GM12891 (cell line): Measurements from ENCODE around the gene SASH1.

Source experiments
- PAX5 ChIP-seq: IDR thresholded peaks from 2 replicates; pipeline ENCODE4 v1.6.1; 2011; ENCODE audit warnings: low read length, moderate library complexity, mild to moderate bottlenecking; ENCODE audit not compliant: insufficient read depth, severe bottlenecking
- POLR2A ChIP-seq: IDR thresholded peaks from 2 replicates; pipeline ENCODE4 v1.6.1; 2011; ENCODE audit warnings: low read depth, low read length, control low read depth
- POLR2AphosphoS5 ChIP-seq: IDR thresholded peaks from 2 replicates; pipeline ENCODE4 v1.6.1; 2011; ENCODE audit warnings: low read depth, low read length, control low read depth
- SPI1 ChIP-seq: IDR thresholded peaks from 2 replicates; pipeline ENCODE4 v1.6.1; 2011; ENCODE audit warnings: low read depth, low read length, control low read depth
- TAF1 ChIP-seq: IDR thresholded peaks from 2 replicates; pipeline ENCODE4 v1.6.1; 2011; ENCODE audit warnings: low read depth, low read length, control low read depth

DNA sequence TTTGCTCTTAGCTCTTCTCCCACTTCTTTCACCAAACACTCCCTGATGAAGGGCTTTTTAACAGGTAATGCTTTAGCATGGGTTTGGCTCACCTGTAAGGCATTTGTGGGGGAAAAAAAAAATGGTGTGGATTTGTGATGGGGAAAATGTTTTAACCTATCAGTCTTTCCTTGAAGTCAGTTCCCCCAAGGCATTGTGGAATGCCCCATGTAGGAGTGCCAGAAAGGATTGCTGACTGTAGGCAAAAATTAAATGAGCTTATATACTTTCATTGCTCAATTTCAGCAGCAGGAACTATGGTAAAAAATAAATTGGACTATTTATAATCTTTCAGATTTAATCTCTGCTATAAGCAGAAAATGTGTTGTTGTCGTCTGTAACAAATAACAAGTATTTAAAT lies 10.6 kb upstream of the SASH1 start:
- TF ChIP-seq TAF1 (no peak), POLR2AphosphoS5 (no peak), POLR2A (no peak), SPI1 (no peak), PAX5 (no peak)
